Neural cell (in vitro differentiated cells): Measurements from ENCODE around the gene DNAH7.

Experiments
- POLR2AphosphoS5 ChIP-seq: IDR thresholded peaks from 2 replicates; pipeline ENCODE4 v1.6.1; 2012
- RAD21 ChIP-seq: fragments of 450-650 bp; conservative IDR thresholded peaks from 2 replicates; pipeline ENCODE4 v1.6.1; 2014; ENCODE audit warnings: antibody characterized with exemption, mild to moderate bottlenecking, moderate library complexity
- SMC3 ChIP-seq: fragments of 450-650 bp; conservative IDR thresholded peaks from 2 replicates; pipeline ENCODE4 v1.6.1; 2014; ENCODE audit warnings: antibody characterized with exemption, mild to moderate bottlenecking, moderate library complexity; ENCODE audit not compliant: poor library complexity
- TF ChIP-seq, protein P1 (sequence below): fragments of 450-650 bp; IDR thresholded peaks from 2 replicates; pipeline ENCODE4 v1.5.1; 2014; ENCODE audit warnings: antibody characterized with exemption, mild to moderate bottlenecking, moderate library complexity; ENCODE audit not compliant: poor library complexity, severe bottlenecking

DNA sequence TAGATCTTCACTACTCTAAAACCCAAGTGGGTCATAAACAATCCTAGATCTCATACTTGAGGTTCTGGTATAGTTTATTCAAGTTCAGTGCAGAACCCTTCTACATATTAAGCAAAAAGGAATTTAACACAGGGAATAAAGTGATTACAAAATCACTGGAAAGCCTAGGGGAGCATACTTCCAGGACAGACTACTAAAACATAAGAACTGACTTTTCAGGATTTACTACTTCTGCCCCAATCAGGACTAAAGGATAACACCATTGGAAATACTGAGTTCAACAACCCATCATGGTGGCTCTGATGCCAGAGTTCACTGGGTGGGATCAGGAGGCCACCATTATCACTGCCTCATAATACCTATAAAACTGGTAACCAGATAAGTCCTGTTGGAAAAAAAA lies 123.6 kb downstream of the DNAH7 start:
- TF ChIP-seq, protein P1, sequence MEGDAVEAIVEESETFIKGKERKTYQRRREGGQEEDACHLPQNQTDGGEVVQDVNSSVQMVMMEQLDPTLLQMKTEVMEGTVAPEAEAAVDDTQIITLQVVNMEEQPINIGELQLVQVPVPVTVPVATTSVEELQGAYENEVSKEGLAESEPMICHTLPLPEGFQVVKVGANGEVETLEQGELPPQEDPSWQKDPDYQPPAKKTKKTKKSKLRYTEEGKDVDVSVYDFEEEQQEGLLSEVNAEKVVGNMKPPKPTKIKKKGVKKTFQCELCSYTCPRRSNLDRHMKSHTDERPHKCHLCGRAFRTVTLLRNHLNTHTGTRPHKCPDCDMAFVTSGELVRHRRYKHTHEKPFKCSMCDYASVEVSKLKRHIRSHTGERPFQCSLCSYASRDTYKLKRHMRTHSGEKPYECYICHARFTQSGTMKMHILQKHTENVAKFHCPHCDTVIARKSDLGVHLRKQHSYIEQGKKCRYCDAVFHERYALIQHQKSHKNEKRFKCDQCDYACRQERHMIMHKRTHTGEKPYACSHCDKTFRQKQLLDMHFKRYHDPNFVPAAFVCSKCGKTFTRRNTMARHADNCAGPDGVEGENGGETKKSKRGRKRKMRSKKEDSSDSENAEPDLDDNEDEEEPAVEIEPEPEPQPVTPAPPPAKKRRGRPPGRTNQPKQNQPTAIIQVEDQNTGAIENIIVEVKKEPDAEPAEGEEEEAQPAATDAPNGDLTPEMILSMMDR, result no peak
- TF ChIP-seq RAD21, result no peak
- no peak for TF ChIP-seq SMC3
- no peak for TF ChIP-seq POLR2AphosphoS5
